Endothelial cell of umbilical vein (primary cell): ENCODE measurements around the gene COL1A2. TPM values are rescaled to one million over a fixed set of nuclear protein-coding genes. Genes with fewer than 3 reads are reported as not detected.

Experiments used
- BruUV-seq: library from RNA; stranded (reverse); fragments of 400-500 nt; replicated peaks from 2 replicates; lab custom pipeline; 2021; lab: Mats Ljungman, UMichigan
- CTCF ChIA-PET: fragments of 300-600, 350-600 bp; sonication (Branson Sonifier 250); formaldehyde crosslinking; loops from one replicate; lab custom pipeline; 2021; ENCODE audit warnings: antibody characterized with exemption, inconsistent platforms; lab: Charles Lee
- POLR2A ChIA-PET: fragments of 300-600, 350-600 bp; sonication (Branson Sonifier 250); formaldehyde crosslinking; loops from one replicate; lab custom pipeline; 2021; ENCODE audit warnings: antibody characterized with exemption, inconsistent platforms; lab: Charles Lee
- DNase-seq: peaks from one replicate; pipeline ENCODE4 v3.0.0-alpha.2; 2011; ENCODE audit warnings: low read depth, low spot score
- FAIRE-seq: peaks from 2 replicates; lab custom pipeline; 2011; peaks lifted over from hg19 to GRCh38; lab: Jason Lieb, UNC
- H2AFZ ChIP-seq: 2 replicates; pipeline ENCODE4 v1.6.0; 2012; ENCODE audit warnings: low read depth, low read length, control low read depth, inconsistent platforms
- H3K27ac ChIP-seq: 2 replicates; pipeline ENCODE4 v1.5.1; 2011; ENCODE audit warnings: low read depth, mild to moderate bottlenecking, control low read depth, low read length, moderate library complexity; ENCODE audit not compliant: insufficient read depth
- H3K27me3 ChIP-seq, 2 experiments: 2 replicates each; pipeline versions ENCODE4 v1.6.0 to v1.6.1; 2011; ENCODE audit warnings: low read length in 2 of 2, mixed read lengths in 1 of 2; ENCODE audit not compliant: control insufficient read depth in 2 of 2, insufficient read depth in 2 of 2
- H3K36me3 ChIP-seq, 2 experiments: 2 replicates in 1 of 2; 3 replicates in 1 of 2; pipeline ENCODE4 v1.5.1; 2011; ENCODE audit warnings: low read length in 2 of 2, mild to moderate bottlenecking in 1 of 2, moderate library complexity in 1 of 2; ENCODE audit not compliant: control insufficient read depth in 2 of 2, insufficient read depth in 2 of 2; ENCODE audit errors: extremely low read depth in 1 of 2
- H3K4me1 ChIP-seq: 3 replicates; pipeline ENCODE4 v1.5.1; 2011; ENCODE audit warnings: mild to moderate bottlenecking, low read length; ENCODE audit not compliant: control insufficient read depth, insufficient read depth; ENCODE audit errors: extremely low read depth
- H3K4me2 ChIP-seq: 2 replicates; pipeline ENCODE4 v1.6.1; 2011; ENCODE audit warnings: low read length, control low read depth, mixed read lengths; ENCODE audit not compliant: insufficient read depth
- H3K4me3 ChIP-seq, 3 experiments: fragments of 200-600 bp in 1 of 3; sonication (generic), shearing (Covaris generic) in 1 of 3; replicated peaks in 1 of 3; 2 replicates each; pipeline ENCODE4 v1.5.1; 2011 to 2016; ENCODE audit warnings: control low read depth in 3 of 3, low read length in 3 of 3, mild to moderate bottlenecking in 2 of 3, inconsistent platforms in 1 of 3, low read depth in 1 of 3, moderate library complexity in 1 of 3; ENCODE audit not compliant: insufficient read depth in 1 of 3
- H3K79me2 ChIP-seq: 2 replicates; pipeline ENCODE4 v1.6.0; 2012; ENCODE audit warnings: low read length, inconsistent platforms; ENCODE audit not compliant: control insufficient read depth, insufficient read depth
- H3K9ac ChIP-seq: replicated peaks from 2 replicates; pipeline ENCODE3; 2011; ENCODE audit warnings: low read length, control low read depth; ENCODE audit not compliant: insufficient read depth; ENCODE audit errors: extremely low read depth
- H3K9me1 ChIP-seq: replicated peaks from 3 replicates; pipeline ENCODE4 v1.6.0; 2011; ENCODE audit warnings: mild to moderate bottlenecking, low read length; ENCODE audit not compliant: control insufficient read depth, insufficient read depth; ENCODE audit errors: extremely low read depth
- H3K9me3 ChIP-seq: replicated peaks from 2 replicates; pipeline ENCODE4 v1.5.1; 2012; ENCODE audit warnings: low read length, inconsistent platforms; ENCODE audit not compliant: control insufficient read depth, insufficient read depth
- H4K20me1 ChIP-seq: replicated peaks from 2 replicates; pipeline ENCODE3; 2011; ENCODE audit warnings: mild to moderate bottlenecking, low read length; ENCODE audit not compliant: control insufficient read depth, insufficient read depth; ENCODE audit errors: extremely low read depth
- CTCF ChIP-seq, 2 donors: IDR thresholded peaks; 1 replicate in 1 of 2; 2 replicates in 1 of 2; pipeline ENCODE4 v1.5.1; 2011; ENCODE audit warnings: low read length in 2 of 2, mild to moderate bottlenecking in 2 of 2, moderate library complexity in 2 of 2, control low read depth in 1 of 2, inconsistent platforms in 1 of 2, low read depth in 1 of 2; ENCODE audit not compliant: insufficient read depth in 1 of 2; ENCODE audit errors: extremely low read depth in 1 of 2
- EZH2 ChIP-seq: IDR thresholded peaks from 2 replicates; pipeline ENCODE4 v1.6.1; 2012; ENCODE audit warnings: borderline replicate concordance, low read depth, mild to moderate bottlenecking, moderate library complexity, low read length, inconsistent platforms; ENCODE audit not compliant: severe bottlenecking
- FOS ChIP-seq: IDR thresholded peaks from 2 replicates; pipeline ENCODE4 v1.6.1; 2011; ENCODE audit warnings: mild to moderate bottlenecking, low read length, moderate library complexity, borderline replicate concordance; ENCODE audit not compliant: insufficient read depth
- GATA2 ChIP-seq: IDR thresholded peaks from 2 replicates; pipeline ENCODE4 v1.7.0; 2011; ENCODE audit warnings: low read depth, mild to moderate bottlenecking, moderate library complexity, mixed read lengths, low read length; ENCODE audit not compliant: insufficient read length, insufficient read depth
- JUN ChIP-seq: IDR thresholded peaks from 2 replicates; pipeline ENCODE4 v1.6.1; 2011; ENCODE audit warnings: borderline replicate concordance, low read depth; ENCODE audit not compliant: insufficient read length, insufficient read depth
- MAX ChIP-seq: IDR thresholded peaks from 2 replicates; pipeline ENCODE4 v1.6.1; 2011; ENCODE audit not compliant: insufficient read depth, insufficient read length
- MYC ChIP-seq: IDR thresholded peaks from one replicate; pipeline ENCODE4 v1.6.1; 2011; ENCODE audit warnings: mild to moderate bottlenecking, low read depth, low read length
- POLR2A ChIP-seq: IDR thresholded peaks from 2 replicates; pipeline ENCODE4 v1.6.1; 2012; ENCODE audit warnings: low read depth, mild to moderate bottlenecking, control low read depth, low read length
- POLR2AphosphoS5 ChIP-seq: IDR thresholded peaks from 2 replicates; pipeline ENCODE4 v1.6.1; 2012; ENCODE audit warnings: low read depth, mild to moderate bottlenecking, control low read depth, low read length, moderate library complexity; ENCODE audit not compliant: insufficient read depth
- dilution Hi-C: fragments of 300-500 bp; cut with MboI; formaldehyde crosslinking; loops from one replicate; pipeline ENCODE4 v1.15.0; 2019; ENCODE audit warnings: low sequenced_read_pairs; ENCODE audit not compliant: extremely low pct_ligation_motif_present
- intact Hi-C: fragments of 100-400 bp; cut with micrococcal nuclease; formaldehyde crosslinking; loops from one replicate; pipeline ENCODE4 v1.10.0; 2022
- polyA plus RNA-seq, 4 experiments: library from polyadenylated mRNA; depleted of rRNA in 3 of 4; stranded (reverse) in 3 of 4; unstranded in 1 of 4; fragments of >200 nt; gene quantifications; 2 replicates each; pipeline versions ENCODE4 v1.2.1 to v1.2.3, GENCODE V29; 2011 to 2012; ENCODE audit warnings: missing spikeins in 1 of 4
- total RNA-seq: library from RNA; stranded (reverse); gene quantifications from 2 replicates; pipeline ENCODE4 v1.2.3, GENCODE V29; 2021

COL1A2 gene
- total and polyA plus RNA-seq, 2 donors (not counting 3 experiments of a cell fraction or from before 2014, with no cell fraction given), result 28.9 to 40.8 TPM

GRCh38 chr7:94418851-94419250 is 24.2 kb downstream of the COL1A2 start:
- no peaks in the 10 kb centered on the region for H3K27me3 ChIP-seq
- H3K9me3 ChIP-seq, result no peaks in the 10 kb centered on the region
- no peak overlapping the region for H3K27ac ChIP-seq
- no peaks in the 10 kb centered on the region for H3K9me1 ChIP-seq
- no peaks in the 10 kb centered on the region for H4K20me1 ChIP-seq
- H3K4me1 ChIP-seq, result peaks cover 6% of the 10 kb centered on the region
- H3K9ac ChIP-seq, result no peak overlapping the region
- H2AFZ ChIP-seq, result no peak overlapping the region
- dilution Hi-C loops (no loop called here), intact Hi-C loops (no loop called here)
- FAIRE-seq, result no peak
- no TSS peak for BruUV-seq
- ChIA-PET CTCF (interaction anchor here (1.2 kb wide), 1 partner anchor 123 kb away, joined by 3 read pairs; no protein-coding TSS in a partner anchor), POLR2A (no interaction called here)
- no peaks in the 10 kb centered on the region for H3K79me2 ChIP-seq
- peaks cover 0 to 3% of the 10 kb centered on the region in 2 experiments for H3K36me3 ChIP-seq
- no peak for TF ChIP-seq GATA2
- DNase-seq, result no peak
- H3K4me3 ChIP-seq, result no peak overlapping the region
- H3K4me2 ChIP-seq, result no peak overlapping the region

GRCh38 chr7:94420328-94420727 is 25.6 kb downstream of the COL1A2 start:
- intact Hi-C loops, result no loop called here
- H3K4me1 ChIP-seq, result no peaks in the 10 kb centered on the region
- no peak overlapping the region for H2AFZ ChIP-seq
- no peak overlapping the region for H3K9ac ChIP-seq
- ChIA-PET CTCF (interaction anchor here (0.9 to 1.0 kb wide), 2 partner anchors 17 to 18 kb away, joined by 3 read pairs; no protein-coding TSS in a partner anchor), POLR2A (no interaction called here)
- H3K27ac ChIP-seq, result no peak overlapping the region
- no peaks in the 10 kb centered on the region for H4K20me1 ChIP-seq
- TF ChIP-seq FOS (no peak), EZH2 (no peak), CTCF (IDR thresholded peaks at IDR 0.05; ENCODE audit: extremely low read depth in 1 of 2, insufficient read depth in 1 of 2, low read depth in 1 of 2, low read length in 2 of 2) (no peak), MAX (no peak), POLR2AphosphoS5 (no peak), JUN (no peak), POLR2A (no peak), MYC (no peak), GATA2 (no peak)
- H3K9me1 ChIP-seq, result no peaks in the 10 kb centered on the region
- H3K36me3 ChIP-seq, result peaks cover 0 to 3% of the 10 kb centered on the region in 2 experiments
- no peak for DNase-seq
- no TSS peak for BruUV-seq
- H3K27me3 ChIP-seq, result no peaks in the 10 kb centered on the region
- no peak overlapping the region for H3K4me3 ChIP-seq
- no peaks in the 10 kb centered on the region for H3K9me3 ChIP-seq
- no peak overlapping the region for H3K4me2 ChIP-seq
- dilution Hi-C loops, result no loop called here
- no peaks in the 10 kb centered on the region for H3K79me2 ChIP-seq
- FAIRE-seq, result no peak
